ENCODE data around the gene ZNF300. TPM values are rescaled to one million over a fixed set of nuclear protein-coding genes. Genes with fewer than 3 reads are reported as not detected.
"Not testable (repeated sequence)": the region's sequence is repeated elsewhere in the genome, so short reads cannot be mapped to it uniquely, and the experiment has no call there.

The ZNF300 gene
- total RNA-seq, 1 donor from 2014 or later, result 90.9 TPM

DNA sequence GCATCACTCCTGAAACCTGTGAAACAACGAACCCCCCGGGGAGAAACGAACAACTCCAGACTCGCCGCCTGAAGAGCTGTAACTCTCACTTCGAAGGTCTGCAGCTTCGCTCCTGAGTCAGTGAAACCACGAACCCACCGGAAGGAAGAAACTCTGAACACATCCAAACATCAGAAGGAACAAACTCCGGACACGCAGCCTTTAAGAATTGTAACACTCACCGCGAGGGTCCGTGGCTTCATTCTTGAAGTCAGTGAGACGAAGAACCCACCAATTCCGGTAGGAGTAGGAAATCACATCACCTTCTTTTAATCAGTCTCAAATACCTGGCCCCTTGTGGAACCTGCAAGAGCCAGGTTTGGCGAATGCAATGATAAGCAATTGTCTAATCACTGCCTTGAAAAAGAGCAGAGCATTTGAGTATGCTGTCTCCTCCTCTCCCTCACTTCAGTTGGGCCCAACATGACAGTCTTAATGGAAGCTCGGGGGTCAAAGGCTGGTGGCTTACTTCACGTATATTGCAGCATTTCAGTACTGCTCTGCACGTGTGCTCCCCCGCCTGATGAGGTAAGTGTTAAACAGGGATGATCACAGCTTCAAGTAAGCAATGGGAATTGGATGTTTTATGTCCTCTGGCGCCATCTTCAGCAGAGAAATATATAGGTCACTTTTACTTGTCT lies 58.0 kb downstream of the ZNF300 start:
- FAIRE-seq (no peak), DNase-seq (ENCODE audit: low spot score in 2 of 2) (peak; percentile 22 to 45)

DNA sequence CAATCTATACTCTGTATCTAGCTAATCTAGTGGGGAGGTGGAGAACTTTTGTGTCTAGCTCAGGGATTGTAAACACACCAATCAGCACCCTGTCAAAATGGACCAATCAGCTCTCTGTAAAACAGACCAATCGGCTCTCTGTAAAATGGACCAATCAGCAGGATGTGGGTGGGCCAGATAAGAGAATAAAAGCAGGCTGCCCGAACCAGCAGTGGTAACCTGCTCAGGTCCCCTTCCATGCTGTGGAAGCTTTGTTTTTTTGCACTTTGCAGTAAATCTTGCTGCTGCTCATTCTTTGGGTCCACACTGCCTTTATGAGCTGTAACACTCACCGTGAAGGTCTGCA lies 58.5 kb downstream of the ZNF300 start, which contains the start of gene IRGM:
Gene IRGM, plus strand, starts transcription at position 214 of the 346 bp plus-strand sequence. CDS start 1,603 bp downstream, outside the sequence.
- not testable (repeated sequence) for DNase-seq (ENCODE audit: low spot score in 2 of 2); FAIRE-seq

DNA sequence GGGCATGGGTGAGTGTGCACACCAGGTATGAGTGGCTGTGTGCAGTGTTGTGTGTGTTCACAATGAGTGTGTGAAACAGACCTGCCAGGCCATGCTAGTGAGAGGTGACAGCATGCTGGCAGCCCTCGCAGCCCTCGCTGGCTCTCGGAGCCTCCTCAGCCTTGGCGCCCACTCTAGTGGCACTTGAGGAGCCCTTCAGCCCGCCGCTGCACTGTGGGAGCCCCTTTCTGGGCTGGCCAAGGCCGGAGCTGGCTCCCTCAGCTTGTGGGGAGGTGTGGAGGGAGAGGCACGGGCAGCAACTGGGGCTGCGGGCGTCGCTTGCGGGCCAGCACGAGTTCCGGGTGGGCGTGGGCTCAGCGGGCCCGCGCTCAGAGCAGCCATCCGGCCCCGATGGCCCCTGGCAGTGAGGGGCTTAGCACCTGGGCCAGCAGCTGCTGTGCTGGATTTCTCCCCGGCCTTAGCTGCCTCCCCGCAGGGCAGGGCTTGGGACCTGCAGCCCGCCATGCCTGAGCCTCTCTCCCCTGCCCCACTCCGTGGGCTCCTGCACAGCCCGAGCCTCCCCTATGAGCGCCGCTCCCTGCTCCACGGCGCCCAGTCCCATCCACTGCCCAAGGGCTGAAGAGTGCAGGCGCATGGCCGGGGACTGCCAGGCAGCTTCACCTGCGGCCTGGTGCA lies 59.5 kb downstream of the ZNF300 start:
- DNase-seq (ENCODE audit: low spot score in 2 of 2); FAIRE-seq: not testable (repeated sequence)

Other genes starting within 250 kb of the ZNF300 start
- gene MYOZ3, start 243.7 kb downstream of the ZNF300 start, total RNA-seq, result 3.7 TPM
- gene RBM22, start 203.9 kb downstream of the ZNF300 start, total RNA-seq, result 25.3 TPM
- 88.9 TPM for gene DCTN4, start 146.0 kb downstream of the ZNF300 start, total RNA-seq
- gene SMIM3, start 126.2 kb downstream of the ZNF300 start, total RNA-seq, result 2.4 TPM
- gene IRGM, start 58.5 kb downstream of the ZNF300 start, total RNA-seq, result not detected
- gene GPX3, start 115.6 kb upstream of the ZNF300 start, total RNA-seq, result 4.1 TPM
- gene TNIP1, start 176.1 kb upstream of the ZNF300 start, total RNA-seq, result 15.1 TPM